ENCODE measurements around the gene AGBL5. TPM values are rescaled to one million over a fixed set of nuclear protein-coding genes. Genes with fewer than 3 reads are reported as not detected.
A peak's percentile ranks its signal among the peaks of the same experiment; 100 is the strongest.

The AGBL5 gene
- total and polyA plus RNA-seq, 2 of the 13 experiments (the other 11 are each of a cell fraction or from before 2014, with no cell fraction given), result 55.9 to 73.3 TPM

- TF ChIP-seq ZBTB4 (CRISPR knock-in tag; IDR thresholded peaks at IDR 0.05; ENCODE audit: borderline replicate concordance) (0 out of 2 replicates have a peak, but pooled peaks have one; percentile 68), HNF1A (IDR thresholded peaks at IDR 0.05; ENCODE audit: low read depth) (no peak), HNF1A (CRISPR knock-in tag; IDR thresholded peaks at IDR 0.05; ENCODE audit: borderline replicate concordance) (peak; percentile 44; the same call in 1 of the 2 replicates), ASH2L (IDR thresholded peaks at IDR 0.05; ENCODE audit: insufficient read length, low read depth, low read length) (peak; percentile 39), GABPB1 (CRISPR knock-in tag; IDR thresholded peaks at IDR 0.05) (peak; percentile 54; the same call in 1 of the 2 replicates), PBX3 (CRISPR knock-in tag; IDR thresholded peaks at IDR 0.05; ENCODE audit: borderline replicate concordance) (no peak), BRF2 (CRISPR knock-in tag; IDR thresholded peaks at IDR 0.05) (no peak), ZNF234 (CRISPR knock-in tag; conservative IDR thresholded peaks at IDR 0.05) (no peak), MTA1 (CRISPR knock-in tag; IDR thresholded peaks at IDR 0.05; ENCODE audit: borderline replicate concordance) (peak; percentile 56; the same call in 1 of the 2 replicates), ZNF280B (CRISPR knock-in tag; IDR thresholded peaks at IDR 0.05; ENCODE audit: borderline replicate concordance) (0 out of 2 replicates have a peak, but pooled peaks have one; percentile 18), BCL3 (CRISPR knock-in tag; IDR thresholded peaks at IDR 0.05) (peak; percentile 47)
These were observed 67.3 kb downstream of the AGBL5 start, which contains the start of gene CGREF1 (continued) for GRCh38 chr2:27118525-27119329.

Measured in HepG2 (cell line).